HepG2 (cell line): Measurements from ENCODE around the gene PLEKHM2. TPM values are rescaled to one million over a fixed set of nuclear protein-coding genes. Genes with fewer than 3 reads are reported as not detected.

Source experiments
- ATAC-seq: fragments of 200-7000 bp; cut with Tn5 transposase; 3 replicates; pipeline ENCODE4 v1.9.1; 2020; ENCODE audit warnings: mild to moderate bottlenecking, moderate library complexity
- BruUV-seq: library from RNA; stranded (reverse); fragments of 400-500 nt; replicated peaks from 2 replicates; lab custom pipeline; 2021; lab: Mats Ljungman, UMichigan
- CTCF ChIA-PET: fragments of 300-600 bp; formaldehyde crosslinking; extraction: SDS; loops from one replicate; lab custom pipeline; 2021; ENCODE audit warnings: low total read pairs, inconsistent platforms, low intra/inter-chr PET ratio; lab: Yijun Ruan, JAX
- POLR2A ChIA-PET: fragments of 350-600 bp; sonication (Branson Sonifier 250); formaldehyde crosslinking; loops from one replicate; lab custom pipeline; 2020; ENCODE audit warnings: antibody characterized with exemption, inconsistent platforms; lab: Yijun Ruan, JAX
- DNase-seq: peaks from one replicate; pipeline ENCODE4 v3.0.0-alpha.2; 2015; ENCODE audit warnings: low spot score
- FAIRE-seq: peaks from 3 replicates; lab custom pipeline; 2011; peaks lifted over from hg19 to GRCh38; lab: Jason Lieb, UNC
- H2AFZ ChIP-seq: one replicate; pipeline ENCODE4 v1.6.1; 2011; ENCODE audit warnings: low read length, inconsistent platforms
- H3K27ac ChIP-seq: fragments of 300-600 bp; 3 replicates; pipeline ENCODE4 v1.8.0; 2011; ENCODE audit warnings: mixed run types, mild to moderate bottlenecking, mixed read lengths, low read length, inconsistent platforms; ENCODE audit not compliant: insufficient read depth; ENCODE audit errors: extremely low read length
- H3K27me3 ChIP-seq, 2 experiments: fragments of 200-600 bp in 1 of 2; 2 replicates in 1 of 2; 3 replicates in 1 of 2; pipeline versions ENCODE4 v1.6.0 to v1.8.0; 2011; ENCODE audit warnings: low read length in 2 of 2, mild to moderate bottlenecking in 2 of 2, moderate library complexity in 2 of 2, inconsistent platforms in 1 of 2; ENCODE audit not compliant: insufficient read depth in 2 of 2, control insufficient read depth in 1 of 2
- H3K36me3 ChIP-seq, 2 experiments: fragments of 200-600 bp in 1 of 2; replicated peaks in 1 of 2; 2 replicates in 1 of 2; 3 replicates in 1 of 2; pipeline versions ENCODE4 v1.5.1 to v1.8.0; 2011; ENCODE audit warnings: low read length in 2 of 2, inconsistent platforms in 1 of 2; ENCODE audit not compliant: insufficient read depth in 2 of 2, control insufficient read depth in 1 of 2
- H3K4me1 ChIP-seq: 2 replicates; pipeline ENCODE4 v1.5.1; 2012; ENCODE audit warnings: low read length, inconsistent platforms; ENCODE audit not compliant: insufficient read depth
- H3K4me2 ChIP-seq: 2 replicates; pipeline ENCODE4 v1.6.0; 2011; ENCODE audit warnings: low read depth, low read length, inconsistent platforms
- H3K4me3 ChIP-seq, 3 experiments: fragments of 200-600 bp in 1 of 3; sonication (generic), shearing (Covaris generic) in 1 of 3; replicated peaks in 1 of 3; 2 replicates each; pipeline ENCODE4 v1.5.1; 2011 to 2016; ENCODE audit warnings: low read length in 3 of 3, inconsistent platforms in 2 of 3, low read depth in 2 of 3, mild to moderate bottlenecking in 2 of 3, control low read depth in 1 of 3, mixed read lengths in 1 of 3; ENCODE audit not compliant: insufficient read depth in 1 of 3
- H3K79me2 ChIP-seq: one replicate; pipeline ENCODE4 v1.6.1; 2011; ENCODE audit warnings: low read length, inconsistent platforms; ENCODE audit not compliant: insufficient read depth
- H3K9ac ChIP-seq: 2 replicates; pipeline ENCODE4 v1.6.0; 2011; ENCODE audit warnings: mild to moderate bottlenecking, low read depth, low read length, inconsistent platforms; ENCODE audit not compliant: insufficient read depth
- H3K9me3 ChIP-seq: 2 replicates; pipeline ENCODE4 v1.5.1; 2012; ENCODE audit warnings: mild to moderate bottlenecking, low read length
- H4K20me1 ChIP-seq: 2 replicates; pipeline ENCODE4 v1.6.0; 2011; ENCODE audit warnings: inconsistent platforms, mild to moderate bottlenecking, low read length, moderate library complexity; ENCODE audit not compliant: insufficient read depth
- MAZ ChIP-seq, 2 experiments: sonication (generic) in 1 of 2; formaldehyde crosslinking in 1 of 2; IDR thresholded peaks; 2 replicates each; pipeline versions ENCODE4 v1.5.0 to v1.6.1; 2012 to 2020; ENCODE audit warnings: low read depth in 2 of 2, mild to moderate bottlenecking in 2 of 2, borderline replicate concordance in 1 of 2, improper control_type of control experiment in 1 of 2, low read length in 1 of 2, missing genetic modification reagents in 1 of 2, moderate library complexity in 1 of 2
- NCOA2 ChIP-seq: sonication (generic); formaldehyde crosslinking; IDR thresholded peaks from 2 replicates; pipeline ENCODE4 v1.8.0; 2022; ENCODE audit warnings: inconsistent platforms
- RFXAP ChIP-seq: sonication (generic); formaldehyde crosslinking; IDR thresholded peaks from 2 replicates; pipeline ENCODE4 v1.4.0; 2020; ENCODE audit warnings: missing genetic modification reagents, borderline replicate concordance
- SMARCE1 ChIP-seq: fragments of 450-650 bp; IDR thresholded peaks from 2 replicates; pipeline ENCODE4 v1.6.1; 2017; ENCODE audit warnings: borderline replicate concordance
- ZEB1 ChIP-seq: IDR thresholded peaks from 2 replicates; pipeline ENCODE4 v1.6.1; 2012; ENCODE audit warnings: mild to moderate bottlenecking, low read depth, inconsistent platforms; ENCODE audit not compliant: insufficient replicate concordance
- ZNF121 ChIP-seq: sonication (generic); formaldehyde crosslinking; IDR thresholded peaks from 2 replicates; pipeline ENCODE4 v1.5.0; 2020; ENCODE audit warnings: mild to moderate bottlenecking, missing genetic modification reagents
- ZNF232 ChIP-seq: sonication (generic); formaldehyde crosslinking; IDR thresholded peaks from 2 replicates; pipeline ENCODE4 v1.4.0; 2020; ENCODE audit warnings: missing genetic modification reagents, borderline replicate concordance
- ZNF605 ChIP-seq: sonication (generic); formaldehyde crosslinking; IDR thresholded peaks from 2 replicates; pipeline ENCODE4 v1.8.0; 2022; ENCODE audit warnings: mild to moderate bottlenecking, missing genetic modification reagents
- ZNF780A ChIP-seq: sonication (generic); formaldehyde crosslinking; IDR thresholded peaks from 2 replicates; pipeline ENCODE4 v1.8.0; 2022; ENCODE audit warnings: mild to moderate bottlenecking, missing genetic modification reagents, moderate library complexity
- WGBS: methylation state at CpG from one replicate; pipeline ENCODE4 v1.1.6; 2017; ENCODE audit warnings: low lambda C conversion rate; 5-methylcytosine and 5-hydroxymethylcytosine counted together
- in situ Hi-C: cut with HindIII; loops from 2 replicates; pipeline ENCODE4 v1.10.0; 2017; ENCODE audit warnings: low pct_unique_long_range_greater_than_20kb; ENCODE audit not compliant: extremely low pct_ligation_motif_present
- intact Hi-C: fragments of 100-400 bp; cut with micrococcal nuclease; formaldehyde crosslinking; loops from one replicate; pipeline ENCODE4 v1.10.0; 2022; ENCODE audit not compliant: unreplicated experiment
- polyA plus RNA-seq, 8 experiments: library from polyadenylated mRNA; depleted of rRNA in 3 of 8; stranded (reverse) in 7 of 8; unstranded in 1 of 8; fragments of >200 nt; fragmentation: Illumina TruSeq in 4 of 8; extraction: Trizol in 4 of 8; gene quantifications; 2 replicates each; pipeline versions ENCODE4 v1.2.1 to v1.2.3, GENCODE V29; 2011 to 2016; ENCODE audit warnings: low read depth in 4 of 8, missing spikeins in 1 of 8, mixed read lengths in 1 of 8; ENCODE audit not compliant: insufficient read depth in 1 of 8
- total RNA-seq, 5 experiments: library from RNA; depleted of rRNA; stranded (reverse); fragments of >200 nt; fragmentation: Illumina TruSeq; extraction: Trizol; gene quantifications; 2 replicates each; pipeline ENCODE4 v1.2.3, GENCODE V29; 2016; ENCODE audit warnings: low read depth in 1 of 5
- TF ChIP-seq, protein P1 (sequence below): sonication (generic); formaldehyde crosslinking; IDR thresholded peaks from 2 replicates; pipeline ENCODE4 v1.5.0; 2020; ENCODE audit warnings: missing genetic modification reagents
- TF ChIP-seq, protein P2 (sequence below): sonication (generic); formaldehyde crosslinking; IDR thresholded peaks from 2 replicates; pipeline ENCODE4 v1.4.0; 2020; ENCODE audit warnings: missing genetic modification reagents, mild to moderate bottlenecking, borderline replicate concordance
- TF ChIP-seq, protein P3 (sequence below), 2 experiments: fragments of 450-650 bp in 1 of 2; sonication (generic) in 1 of 2; formaldehyde crosslinking in 1 of 2; IDR thresholded peaks; 2 replicates each; pipeline versions ENCODE4 v1.6.1 to v1.8.0; 2016 to 2022; ENCODE audit warnings: antibody characterized with exemption in 1 of 2, mild to moderate bottlenecking in 1 of 2, missing genetic modification reagents in 1 of 2

The PLEKHM2 gene
- total and polyA plus RNA-seq, 2 of the 13 experiments (the other 11 are each of a cell fraction or from before 2014, with no cell fraction given) = 16.5 to 27.3 TPM

DNA sequence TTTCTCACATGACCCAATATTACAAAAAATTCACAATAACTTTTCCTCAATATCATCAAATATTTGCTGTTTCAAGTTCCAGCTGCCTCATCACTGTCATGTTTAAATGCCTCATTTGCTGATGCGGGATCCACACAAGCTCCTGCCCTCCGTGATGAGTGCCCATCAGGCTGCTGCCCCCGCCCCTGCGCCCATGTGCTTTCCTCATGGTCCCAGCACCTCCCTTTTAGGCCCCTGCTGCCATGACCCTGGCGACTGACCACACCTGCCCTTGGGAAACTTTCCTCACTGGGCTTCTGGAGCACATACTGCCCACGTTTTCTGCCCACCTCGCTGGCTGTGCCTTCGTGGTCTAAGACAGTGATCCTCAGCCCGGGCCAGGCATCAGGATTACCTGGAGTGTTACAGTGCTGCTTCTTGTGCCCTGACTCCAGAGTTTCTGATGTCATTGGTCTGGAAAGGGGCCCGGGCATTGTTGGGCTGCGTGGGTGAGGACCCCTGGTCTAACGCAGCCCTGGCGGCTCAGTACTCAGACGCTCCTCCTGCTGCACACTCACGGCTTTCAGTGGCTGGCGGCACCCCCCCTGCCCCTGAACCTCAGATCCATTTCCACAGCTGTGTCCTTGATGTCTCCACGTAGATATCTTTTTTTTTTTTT lies 20.5 kb downstream of the PLEKHM2 start:
- Histone ChIP-seq H4K20me1 (0 out of 2 replicates have a peak, but pooled peaks cover 4% of the 10 kb centered on the region), H3K27me3 (no peaks in the 10 kb centered on the region), H3K4me2 (no peak overlapping the region), H3K9ac (no peak overlapping the region), H3K9me3 (no peaks in the 10 kb centered on the region), H3K36me3 (peaks cover 4 to 21% of the 10 kb centered on the region in 2 experiments; a peak in 3 of 5 replicates), H2AFZ (no peak overlapping the region), H3K27ac (no peak overlapping the region), H3K4me3 (no peak overlapping the region), H3K4me1 (no peaks in the 10 kb centered on the region), H3K79me2 (peaks cover 7% of the 10 kb centered on the region)
- WGBS = 96% methylated on average over 17 of the region's 17 CpGs
- ATAC-seq (no peak), FAIRE-seq (no peak), DNase-seq (no peak)
- intact Hi-C loops = no loop called here
- no TSS peak for BruUV-seq
- in situ Hi-C loops = no loop called here
- ChIA-PET POLR2A (no interaction called here), CTCF (no interaction called here)
- TF ChIP-seq ZNF605 (CRISPR knock-in tag) (no peak), NCOA2 (no peak), ZNF232 (CRISPR knock-in tag) (no peak), MAZ (IDR thresholded peaks at IDR 0.05; ENCODE audit: borderline replicate concordance, low read depth, low read length) (no peak), MAZ (CRISPR knock-in tag; IDR thresholded peaks at IDR 0.05; ENCODE audit: low read depth) (no peak), RFXAP (no peak), ZNF121 (CRISPR knock-in tag) (no peak), SMARCE1 (no peak), ZEB1 (no peak), ZNF780A (CRISPR knock-in tag) (no peak)
- TF ChIP-seq, protein P1, sequence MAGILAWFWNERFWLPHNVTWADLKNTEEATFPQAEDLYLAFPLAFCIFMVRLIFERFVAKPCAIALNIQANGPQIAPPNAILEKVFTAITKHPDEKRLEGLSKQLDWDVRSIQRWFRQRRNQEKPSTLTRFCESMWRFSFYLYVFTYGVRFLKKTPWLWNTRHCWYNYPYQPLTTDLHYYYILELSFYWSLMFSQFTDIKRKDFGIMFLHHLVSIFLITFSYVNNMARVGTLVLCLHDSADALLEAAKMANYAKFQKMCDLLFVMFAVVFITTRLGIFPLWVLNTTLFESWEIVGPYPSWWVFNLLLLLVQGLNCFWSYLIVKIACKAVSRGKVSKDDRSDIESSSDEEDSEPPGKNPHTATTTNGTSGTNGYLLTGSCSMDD = no peak
- TF ChIP-seq, protein P2, sequence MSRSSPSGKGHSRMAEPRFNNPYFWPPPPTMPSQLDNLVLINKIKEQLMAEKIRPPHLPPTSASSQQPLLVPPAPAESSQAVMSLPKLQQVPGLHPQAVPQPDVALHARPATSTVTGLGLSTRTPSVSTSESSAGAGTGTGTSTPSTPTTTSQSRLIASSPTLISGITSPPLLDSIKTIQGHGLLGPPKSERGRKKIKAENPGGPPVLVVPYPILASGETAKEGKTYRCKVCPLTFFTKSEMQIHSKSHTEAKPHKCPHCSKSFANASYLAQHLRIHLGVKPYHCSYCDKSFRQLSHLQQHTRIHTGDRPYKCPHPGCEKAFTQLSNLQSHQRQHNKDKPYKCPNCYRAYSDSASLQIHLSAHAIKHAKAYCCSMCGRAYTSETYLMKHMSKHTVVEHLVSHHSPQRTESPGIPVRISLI (CRISPR knock-in tag) = no peak
- TF ChIP-seq, protein P3, sequence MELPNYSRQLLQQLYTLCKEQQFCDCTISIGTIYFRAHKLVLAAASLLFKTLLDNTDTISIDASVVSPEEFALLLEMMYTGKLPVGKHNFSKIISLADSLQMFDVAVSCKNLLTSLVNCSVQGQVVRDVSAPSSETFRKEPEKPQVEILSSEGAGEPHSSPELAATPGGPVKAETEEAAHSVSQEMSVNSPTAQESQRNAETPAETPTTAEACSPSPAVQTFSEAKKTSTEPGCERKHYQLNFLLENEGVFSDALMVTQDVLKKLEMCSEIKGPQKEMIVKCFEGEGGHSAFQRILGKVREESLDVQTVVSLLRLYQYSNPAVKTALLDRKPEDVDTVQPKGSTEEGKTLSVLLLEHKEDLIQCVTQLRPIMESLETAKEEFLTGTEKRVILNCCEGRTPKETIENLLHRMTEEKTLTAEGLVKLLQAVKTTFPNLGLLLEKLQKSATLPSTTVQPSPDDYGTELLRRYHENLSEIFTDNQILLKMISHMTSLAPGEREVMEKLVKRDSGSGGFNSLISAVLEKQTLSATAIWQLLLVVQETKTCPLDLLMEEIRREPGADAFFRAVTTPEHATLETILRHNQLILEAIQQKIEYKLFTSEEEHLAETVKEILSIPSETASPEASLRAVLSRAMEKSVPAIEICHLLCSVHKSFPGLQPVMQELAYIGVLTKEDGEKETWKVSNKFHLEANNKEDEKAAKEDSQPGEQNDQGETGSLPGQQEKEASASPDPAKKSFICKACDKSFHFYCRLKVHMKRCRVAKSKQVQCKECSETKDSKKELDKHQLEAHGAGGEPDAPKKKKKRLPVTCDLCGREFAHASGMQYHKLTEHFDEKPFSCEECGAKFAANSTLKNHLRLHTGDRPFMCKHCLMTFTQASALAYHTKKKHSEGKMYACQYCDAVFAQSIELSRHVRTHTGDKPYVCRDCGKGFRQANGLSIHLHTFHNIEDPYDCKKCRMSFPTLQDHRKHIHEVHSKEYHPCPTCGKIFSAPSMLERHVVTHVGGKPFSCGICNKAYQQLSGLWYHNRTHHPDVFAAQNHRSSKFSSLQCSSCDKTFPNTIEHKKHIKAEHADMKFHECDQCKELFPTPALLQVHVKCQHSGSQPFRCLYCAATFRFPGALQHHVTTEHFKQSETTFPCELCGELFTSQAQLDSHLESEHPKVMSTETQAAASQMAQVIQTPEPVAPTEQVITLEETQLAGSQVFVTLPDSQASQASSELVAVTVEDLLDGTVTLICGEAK (IDR thresholded peaks at IDR 0.05) = no peak
- TF ChIP-seq, protein P3 (CRISPR knock-in tag; IDR thresholded peaks at IDR 0.05) = no peak
